Activated CD8-positive, alpha-beta memory T cell treated with anti-CD3 and anti-CD28 coated beads, Interleukin-2, amount 10 ng/mL, durations not matched to agents 7 days and 5 days (primary cell): ENCODE results near the gene DEFB123. TPM values are rescaled to one million over a fixed set of nuclear protein-coding genes. Genes with fewer than 3 reads are reported as not detected.
"Not testable (repeated sequence)": the region's sequence is repeated elsewhere in the genome, so short reads cannot be mapped to it uniquely, and the experiment has no call there.

ENCODE experiments used
- ATAC-seq: fragments of 150-1000 bp; cut with Tn5 transposase; one replicate; pipeline ENCODE4 v1.10.0; 2021; ENCODE audit warnings: moderate library complexity
- CTCF ChIA-PET: fragments of 350-600 bp; sonication (Branson Sonifier 250); formaldehyde crosslinking; loops from one replicate; lab custom pipeline; 2021; ENCODE audit warnings: antibody characterized with exemption; lab: Charles Lee
- DNase-seq: peaks from one replicate; pipeline ENCODE4 v3.0.0-alpha.2; 2020
- H3K27ac Mint-ChIP-seq: one replicate; pipeline ENCODE4 v1.8.0; 2021; ENCODE audit warnings: mild to moderate bottlenecking, mixed read lengths
- H3K27me3 Mint-ChIP-seq: one replicate; pipeline ENCODE4 v1.8.0; 2021; ENCODE audit warnings: mixed read lengths
- H3K36me3 Mint-ChIP-seq: one replicate; pipeline ENCODE4 v1.8.0; 2021; ENCODE audit warnings: mild to moderate bottlenecking, mixed read lengths
- H3K4me1 Mint-ChIP-seq: one replicate; pipeline ENCODE4 v1.8.0; 2021; ENCODE audit warnings: mixed read lengths
- H3K4me3 Mint-ChIP-seq: one replicate; pipeline ENCODE4 v1.8.0; 2021; ENCODE audit warnings: mild to moderate bottlenecking, moderate library complexity, mixed read lengths
- H3K9me3 Mint-ChIP-seq: one replicate; pipeline ENCODE4 v1.8.0; 2022; ENCODE audit warnings: low read depth, mixed read lengths
- total RNA-seq, 2 experiments: library from RNA; stranded (reverse); gene quantifications; one replicate each; pipeline ENCODE4 v1.2.3, GENCODE V29; 2021

Gene DEFB123, protein sequence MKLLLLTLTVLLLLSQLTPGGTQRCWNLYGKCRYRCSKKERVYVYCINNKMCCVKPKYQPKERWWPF
- total RNA-seq: not detected

- ATAC-seq: no peak
- CTCF ChIA-PET: interaction anchor here (1.0 to 2.2 kb wide), 2 partner anchors 9 to 63 kb away, joined by 3 to 9 read pairs; no protein-coding TSS in a partner anchor
These were observed at the start of gene DEFB123 for GRCh38 chr20:31440012-31440659. Gene DEFB123, plus strand, starts transcription at chr20:31440632. Its CDS starts 67 bp downstream, at chr20:31440699.

GRCh38 chr20:31392836-31393235 is 47.6 kb upstream of the DEFB123 start:
- ATAC-seq: no peak

More at GRCh38 chr20:31440012-31440659, at the start of gene DEFB123:
- H3K4me1 Mint-ChIP-seq: no peaks in the 10 kb centered on the region
- no peak within 1 kb of the TSS for H3K27ac Mint-ChIP-seq
- no peaks in the 10 kb centered on the region for H3K36me3 Mint-ChIP-seq
- no peak for DNase-seq
- no peaks in the 10 kb centered on the region for H3K9me3 Mint-ChIP-seq
- H3K4me3 Mint-ChIP-seq: no peak within 1 kb of the TSS
- peaks cover 8% of the 10 kb centered on the region for H3K27me3 Mint-ChIP-seq

DNA sequence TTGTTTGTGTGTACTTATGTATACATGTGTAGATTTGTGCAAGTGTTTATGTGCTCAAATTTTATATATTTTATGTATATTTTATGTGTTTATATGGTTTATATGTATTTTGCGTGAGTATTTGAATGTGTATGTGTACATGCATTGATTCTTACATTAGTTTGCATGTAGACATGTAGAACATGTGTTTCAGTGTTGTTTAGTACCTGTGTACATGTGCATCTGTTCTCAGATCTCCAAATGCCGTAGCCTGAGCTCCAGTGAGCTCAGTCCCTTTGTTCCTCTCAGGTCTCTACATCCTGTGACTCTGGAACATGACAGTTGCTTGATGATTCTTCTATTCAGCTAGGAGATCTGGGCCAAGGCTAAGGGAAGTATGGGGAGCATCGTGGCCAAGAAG is 45.5 kb upstream of the DEFB123 start:
- CTCF ChIA-PET: no interaction called here
- no peaks in the 10 kb centered on the region for H3K36me3 Mint-ChIP-seq
- no peaks in the 10 kb centered on the region for H3K4me1 Mint-ChIP-seq
- no peak for DNase-seq
- peaks cover 1% of the 10 kb centered on the region for H3K9me3 Mint-ChIP-seq
- H3K27me3 Mint-ChIP-seq: no peaks in the 10 kb centered on the region
- no peak for ATAC-seq
- H3K4me3 Mint-ChIP-seq: no peak overlapping the region
- H3K27ac Mint-ChIP-seq: no peak overlapping the region

More at GRCh38 chr20:31392836-31393235, 47.6 kb upstream of the DEFB123 start:
- Mint-ChIP-seq H3K9me3 (peaks cover 1% of the 10 kb centered on the region), H3K27me3 (no peaks in the 10 kb centered on the region), H3K36me3 (no peaks in the 10 kb centered on the region), H3K4me3 (no peak overlapping the region), H3K4me1 (no peaks in the 10 kb centered on the region), H3K27ac (no peak overlapping the region)
- CTCF ChIA-PET: no interaction called here
- DNase-seq: no peak

GRCh38 chr20:31403886-31404285 is 36.5 kb upstream of the DEFB123 start:
- no peak for DNase-seq
- Mint-ChIP-seq H3K36me3 (no peaks in the 10 kb centered on the region), H3K27ac (no peak overlapping the region), H3K27me3 (no peaks in the 10 kb centered on the region), H3K9me3 (no peaks in the 10 kb centered on the region), H3K4me1 (no peaks in the 10 kb centered on the region), H3K4me3 (no peak overlapping the region)
- CTCF ChIA-PET: no interaction called here
- ATAC-seq: no peak

- Mint-ChIP-seq H3K9me3 (no peaks in the 10 kb centered on the region), H3K4me1 (no peaks in the 10 kb centered on the region), H3K27me3 (no peaks in the 10 kb centered on the region), H3K4me3 (no peak within 1 kb of the TSS), H3K36me3 (no peaks in the 10 kb centered on the region), H3K27ac (no peak within 1 kb of the TSS)
- CTCF ChIA-PET: no interaction called here
- DNase-seq (no peak), ATAC-seq (no peak)
These were observed 34.3 kb upstream of the DEFB123 start, which contains the start of gene DEFB121 for GRCh38 chr20:31406115-31406514. Gene DEFB121, minus strand, starts transcription at chr20:31406215. Its CDS starts 63 bp downstream, at chr20:31406152.

DNA sequence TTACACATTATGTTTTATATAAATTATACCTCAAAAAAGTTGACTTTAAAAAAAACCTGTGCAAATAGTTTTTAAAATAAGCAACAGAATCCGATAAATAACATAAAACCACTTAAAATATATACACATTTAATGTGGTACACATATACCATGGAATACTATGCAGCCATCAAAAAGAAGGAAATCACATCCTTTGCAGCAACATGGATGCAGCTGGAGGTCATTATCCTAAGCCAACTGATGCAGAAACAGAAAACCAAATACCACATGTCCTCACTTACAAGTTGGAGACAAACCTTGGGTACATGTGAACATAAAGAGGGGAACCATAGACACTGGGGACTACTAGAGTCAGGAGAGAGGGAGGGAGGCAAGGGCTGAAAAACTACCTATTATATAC is 30.4 kb upstream of the DEFB123 start:
- Mint-ChIP-seq H3K27me3 (no peaks in the 10 kb centered on the region), H3K4me3 (no peak overlapping the region), H3K36me3 (no peaks in the 10 kb centered on the region), H3K9me3 (no peaks in the 10 kb centered on the region), H3K4me1 (no peaks in the 10 kb centered on the region), H3K27ac (no peak overlapping the region)
- CTCF ChIA-PET: no interaction called here
- ATAC-seq (no peak), DNase-seq (no peak)

DNA sequence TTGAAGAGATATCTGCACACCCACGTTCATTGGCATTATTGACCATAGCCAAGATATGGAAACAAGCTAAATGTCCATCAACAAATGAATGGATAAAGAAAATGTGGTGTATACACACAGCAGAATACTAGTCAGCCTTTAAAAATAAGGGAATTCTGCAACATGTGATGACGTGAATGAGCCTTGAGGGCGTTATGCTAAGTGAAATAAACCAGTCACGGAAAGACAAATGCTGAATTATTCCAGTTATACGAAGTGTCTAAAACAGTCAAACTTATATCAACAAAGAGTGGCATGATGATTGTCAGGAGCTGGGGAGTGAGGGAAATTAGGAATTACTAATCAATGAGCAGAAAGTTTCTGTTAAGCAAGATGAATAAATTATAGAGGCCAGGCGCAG is 26.1 kb upstream of the DEFB123 start:
- H3K27me3 Mint-ChIP-seq: no peaks in the 10 kb centered on the region
- H3K36me3 Mint-ChIP-seq: no peaks in the 10 kb centered on the region
- no peak overlapping the region for H3K27ac Mint-ChIP-seq
- no peak overlapping the region for H3K4me3 Mint-ChIP-seq
- ATAC-seq (no peak), DNase-seq (no peak)
- no peaks in the 10 kb centered on the region for H3K9me3 Mint-ChIP-seq
- CTCF ChIA-PET: no interaction called here
- no peaks in the 10 kb centered on the region for H3K4me1 Mint-ChIP-seq

- Mint-ChIP-seq H3K27ac (no peak overlapping the region), H3K4me3 (no peak overlapping the region), H3K4me1 (no peaks in the 10 kb centered on the region), H3K27me3 (no peaks in the 10 kb centered on the region), H3K36me3 (no peaks in the 10 kb centered on the region), H3K9me3 (no peaks in the 10 kb centered on the region)
- DNase-seq: no peak
- ATAC-seq: no peak
- CTCF ChIA-PET: no interaction called here
These were observed 24.8 kb upstream of the DEFB123 start for GRCh38 chr20:31415653-31416052.

DNA sequence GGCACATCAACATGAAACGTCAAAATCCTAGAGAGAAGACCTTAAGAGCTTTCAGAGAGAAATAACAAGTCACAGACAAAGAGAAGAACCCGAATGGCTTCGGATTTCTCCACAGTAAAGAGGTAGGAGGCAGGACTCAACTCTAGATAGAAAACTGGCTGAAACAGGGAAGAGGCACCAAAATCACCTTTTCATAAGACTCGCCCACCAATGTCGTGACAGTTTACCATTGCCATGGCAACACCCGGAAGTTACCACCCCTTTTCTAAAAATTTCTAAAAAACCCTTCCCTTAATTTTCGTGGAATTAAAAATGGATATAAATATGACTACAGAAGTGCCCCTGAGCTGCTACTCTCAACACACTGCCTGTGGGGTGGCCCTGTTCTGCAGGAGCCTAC is 22.1 kb upstream of the DEFB123 start:
- DNase-seq (no peak), ATAC-seq (no peak)
- CTCF ChIA-PET: no interaction called here
- no peaks in the 10 kb centered on the region for H3K9me3 Mint-ChIP-seq
- H3K4me3 Mint-ChIP-seq: no peak overlapping the region
- H3K27me3 Mint-ChIP-seq: peaks cover 2% of the 10 kb centered on the region
- no peaks in the 10 kb centered on the region for H3K4me1 Mint-ChIP-seq
- no peak overlapping the region for H3K27ac Mint-ChIP-seq
- H3K36me3 Mint-ChIP-seq: no peaks in the 10 kb centered on the region

- ATAC-seq: no peak
- Mint-ChIP-seq H3K4me3 (no peak overlapping the region), H3K4me1 (no peaks in the 10 kb centered on the region), H3K36me3 (no peaks in the 10 kb centered on the region), H3K27me3 (peaks cover 8% of the 10 kb centered on the region), H3K9me3 (no peaks in the 10 kb centered on the region), H3K27ac (no peak overlapping the region)
- CTCF ChIA-PET: no interaction called here
- DNase-seq: no peak
These were observed 14.6 kb upstream of the DEFB123 start for GRCh38 chr20:31425797-31426196.

GRCh38 chr20:31426891-31427551 is 13.4 kb upstream of the DEFB123 start:
- DNase-seq, H3K27me3 Mint-ChIP-seq, CTCF ChIA-PET, ATAC-seq, H3K27ac Mint-ChIP-seq, H3K4me3 Mint-ChIP-seq, H3K4me1 Mint-ChIP-seq, H3K36me3 Mint-ChIP-seq, H3K9me3 Mint-ChIP-seq: not testable (repeated sequence)

DNA sequence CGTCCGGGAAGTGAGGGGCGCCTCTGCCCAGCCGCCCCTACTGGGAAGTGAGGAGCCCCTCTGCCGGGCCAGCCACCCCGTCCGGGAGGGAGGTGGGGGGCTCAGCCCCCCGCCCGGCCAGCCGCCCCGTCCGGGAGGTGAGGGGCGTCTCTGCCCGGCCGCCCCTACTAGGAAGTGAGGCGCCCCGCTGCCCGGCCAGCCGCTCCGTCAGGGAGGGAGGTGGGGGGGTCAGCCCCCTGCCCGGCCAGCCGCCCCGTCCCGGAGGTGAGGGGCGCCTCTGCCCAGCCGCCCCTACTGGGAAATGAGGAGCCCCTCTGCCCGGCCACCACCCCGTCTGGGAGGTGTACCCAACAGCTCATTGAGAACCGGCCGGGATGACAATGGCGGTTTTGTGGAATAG is 12.9 kb upstream of the DEFB123 start:
- H3K27ac Mint-ChIP-seq, CTCF ChIA-PET, DNase-seq, H3K36me3 Mint-ChIP-seq, H3K4me1 Mint-ChIP-seq, ATAC-seq, H3K9me3 Mint-ChIP-seq, H3K27me3 Mint-ChIP-seq, H3K4me3 Mint-ChIP-seq: not testable (repeated sequence)

- H3K27ac Mint-ChIP-seq: no peak overlapping the region
- H3K36me3 Mint-ChIP-seq: no peaks in the 10 kb centered on the region
- DNase-seq (no peak), ATAC-seq (no peak)
- no peaks in the 10 kb centered on the region for H3K4me1 Mint-ChIP-seq
- no peaks in the 10 kb centered on the region for H3K9me3 Mint-ChIP-seq
- H3K27me3 Mint-ChIP-seq: peaks cover 11% of the 10 kb centered on the region
- H3K4me3 Mint-ChIP-seq: no peak overlapping the region
- CTCF ChIA-PET: interaction anchor here (1.6 kb wide), 1 partner anchor 29 kb away, joined by 3 read pairs; no protein-coding TSS in a partner anchor
These were observed 9.8 kb upstream of the DEFB123 start for GRCh38 chr20:31430568-31431115.
